Breast epithelium (tissue), 4 donors: ENCODE results near the gene SRP68. TPM values are rescaled to one million over a fixed set of nuclear protein-coding genes. Genes with fewer than 3 reads are reported as not detected.

Experiments used
- DNase-seq, 2 donors: peaks; one replicate each; pipeline ENCODE4 v3.0.0-alpha.2; 2019; ENCODE audit warnings: low spot score in 2 of 2
- H3K27ac ChIP-seq, 2 donors: fragments of 200-600 bp; sonication (generic) in 1 of 2; one replicate each; pipeline ENCODE4 v1.5.1; 2016 to 2019; ENCODE audit warnings: mild to moderate bottlenecking in 1 of 2
- H3K27me3 ChIP-seq, 2 donors: fragments of 200-600 bp; sonication (generic) in 1 of 2; one replicate each; pipeline versions ENCODE4 v1.5.1 to v1.6.0; 2017 to 2019; ENCODE audit warnings: control low read depth in 1 of 2, mild to moderate bottlenecking in 1 of 2
- H3K36me3 ChIP-seq: fragments of 200-600 bp; one replicate; pipeline ENCODE4 v1.5.1; 2019
- H3K4me1 ChIP-seq, 2 donors: fragments of 200-600 bp; sonication (generic); one replicate each; pipeline ENCODE4 v1.5.1; 2016 to 2019; ENCODE audit warnings: control low read depth in 1 of 2
- H3K4me3 ChIP-seq, 3 donors: fragments of 200-600 bp; sonication (generic); 1 replicate in 2 of 3; 2 replicates in 1 of 3; pipeline ENCODE4 v1.5.1; 2016 to 2019; ENCODE audit warnings: mild to moderate bottlenecking in 3 of 3, moderate library complexity in 2 of 3
- H3K9me3 ChIP-seq, 2 donors: fragments of 200-600 bp; sonication (generic) in 1 of 2; one replicate each; pipeline ENCODE4 v1.5.1; 2016 to 2019; ENCODE audit warnings: control low read depth in 1 of 2
- CTCF ChIP-seq, 3 donors: fragments of 450-650 bp; IDR thresholded peaks; one replicate each; pipeline ENCODE4 v1.5.1; 2016 to 2017; ENCODE audit warnings: antibody characterized with exemption in 3 of 3, mild to moderate bottlenecking in 3 of 3, moderate library complexity in 3 of 3
- POLR2A ChIP-seq: fragments of 450-650 bp; IDR thresholded peaks from one replicate; pipeline ENCODE4 v1.6.1; 2016; ENCODE audit warnings: antibody characterized with exemption, mild to moderate bottlenecking, moderate library complexity
- POLR2AphosphoS5 ChIP-seq, 3 donors: sonication (generic); formaldehyde crosslinking; IDR thresholded peaks; one replicate each; pipeline ENCODE4 v1.6.1; 2017; ENCODE audit warnings: antibody characterized with exemption in 3 of 3
- intact Hi-C: fragments of 100-400 bp; cut with DNase I; formaldehyde crosslinking; loops from one replicate; pipeline ENCODE4 v1.15.1; 2023; ENCODE audit warnings: low total_unique reads
- total RNA-seq, 3 donors: library from RNA; depleted of rRNA; stranded (reverse); fragments of >200 nt; gene quantifications; one replicate each; pipeline ENCODE4 v1.1.0, GENCODE V29; 2016

The SRP68 gene
- total RNA-seq, 3 donors from 2014 or later, result 41.3 to 49.6 (median 48.3) TPM

GRCh38 chr17:76075364-76076145 is 3.2 kb upstream of the SRP68 start:
- H3K27me3 ChIP-seq, result peaks cover 26 to 60% of the 10 kb centered on the region in 2 donors
- TF ChIP-seq CTCF (IDR thresholded peaks at IDR 0.05) (no peak), POLR2AphosphoS5 (IDR thresholded peaks at IDR 0.05) (no peak), POLR2A (no peak)
- intact Hi-C loops, result no loop called here
- H3K27ac ChIP-seq, result no peak overlapping the region
- H3K4me3 ChIP-seq, result peak overlapping the region in 2 of 3 donors; percentile 15 to 58
- no peaks in the 10 kb centered on the region for H3K36me3 ChIP-seq
- H3K9me3 ChIP-seq, result no peaks in the 10 kb centered on the region
- no peak for DNase-seq
- peaks cover 14 to 34% of the 10 kb centered on the region in 2 donors for H3K4me1 ChIP-seq

- H3K27me3 ChIP-seq, result peaks cover 26 to 60% of the 10 kb centered on the region in 2 donors
These were observed 2.4 kb upstream of the SRP68 start, which contains the start of gene GALR2 for GRCh38 chr17:76074390-76075363. GALR2 (plus strand) TSS chr17:76074781; CDS start chr17:76074884, 103 bp downstream.

GRCh38 chr17:76071531-76072147 is 678 bp downstream of the SRP68 start:
- peak overlapping the region; percentile 76 to 83 for H3K27ac ChIP-seq
- no peaks in the 10 kb centered on the region for H3K36me3 ChIP-seq
- H3K4me1 ChIP-seq, result peaks cover 10 to 34% of the 10 kb centered on the region in 2 donors
- no peaks in the 10 kb centered on the region for H3K9me3 ChIP-seq
- H3K27me3 ChIP-seq, result peaks cover 22 to 33% of the 10 kb centered on the region in 2 donors
- intact Hi-C loops, result no loop called here
- no peak for DNase-seq
- TF ChIP-seq POLR2AphosphoS5 (IDR thresholded peaks at IDR 0.05) (no peak), POLR2A (no peak), CTCF (IDR thresholded peaks at IDR 0.05) (no peak)
- H3K4me3 ChIP-seq, result peak overlapping the region; percentile 85 to 90 (median 90)

More at GRCh38 chr17:76074390-76075363, 2.4 kb upstream of the SRP68 start, which contains the start of gene GALR2:
- H3K27ac ChIP-seq, result no peak within 1 kb of the TSS
- peaks cover 14 to 38% of the 10 kb centered on the region in 2 donors for H3K4me1 ChIP-seq
- no peaks in the 10 kb centered on the region for H3K36me3 ChIP-seq
- H3K9me3 ChIP-seq, result no peaks in the 10 kb centered on the region
- TF ChIP-seq POLR2AphosphoS5 (IDR thresholded peaks at IDR 0.05) (no peak), POLR2A (no peak), CTCF (IDR thresholded peaks at IDR 0.05) (no peak)
- no peak for DNase-seq
- H3K4me3 ChIP-seq, result peak within 1 kb of the TSS in 2 of 3 donors; percentile 15 to 58
- intact Hi-C loops, result no loop called here

GRCh38 chr17:76065775-76066174 is 6.5 kb downstream of the SRP68 start:
- Histone ChIP-seq H3K4me1 (peaks cover 0 to 6% of the 10 kb centered on the region in 2 donors), H3K4me3 (no peak overlapping the region), H3K9me3 (no peaks in the 10 kb centered on the region), H3K36me3 (peaks cover 7% of the 10 kb centered on the region), H3K27ac (no peak overlapping the region), H3K27me3 (no peaks in the 10 kb centered on the region)
- no peak for TF ChIP-seq POLR2AphosphoS5 (IDR thresholded peaks at IDR 0.05)
- no peak for TF ChIP-seq CTCF (IDR thresholded peaks at IDR 0.05)
- no peak for TF ChIP-seq POLR2A
- no peak for DNase-seq
- intact Hi-C loops, result no loop called here
